Liver (tissue), 9 donors: ENCODE measurements around the gene DIP2C. TPM values are rescaled to one million over a fixed set of nuclear protein-coding genes. Genes with fewer than 3 reads are reported as not detected.

ENCODE experiments used
- DNase-seq: peaks from one replicate; pipeline ENCODE4 v3.0.0-alpha.2; 2017; ENCODE audit warnings: low spot score
- H3K27ac ChIP-seq, 2 donors: one replicate each; pipeline ENCODE4 v1.7.0; 2013; ENCODE audit warnings: inconsistent platforms in 2 of 2, low read length in 2 of 2, control low read depth in 1 of 2, low read depth in 1 of 2, mild to moderate bottlenecking in 1 of 2
- H3K27me3 ChIP-seq, 4 donors: one replicate each; pipeline versions ENCODE4 v1.6.1 to v1.7.0; 2013; ENCODE audit warnings: low read length in 3 of 4, inconsistent platforms in 1 of 4, mild to moderate bottlenecking in 1 of 4, moderate library complexity in 1 of 4; ENCODE audit not compliant: control insufficient read depth in 4 of 4, insufficient read depth in 4 of 4
- H3K36me3 ChIP-seq, 4 donors: one replicate each; pipeline versions ENCODE4 v1.6.1 to v1.7.0; 2013; ENCODE audit warnings: low read length in 3 of 4, mild to moderate bottlenecking in 3 of 4, low read depth in 1 of 4, moderate library complexity in 1 of 4; ENCODE audit not compliant: control insufficient read depth in 4 of 4, insufficient read depth in 3 of 4
- H3K4me1 ChIP-seq, 4 donors: one replicate each; pipeline versions ENCODE4 v1.6.1 to v1.7.0; 2013; ENCODE audit warnings: low read length in 3 of 4, mild to moderate bottlenecking in 3 of 4, moderate library complexity in 1 of 4; ENCODE audit not compliant: control insufficient read depth in 4 of 4, insufficient read depth in 4 of 4
- H3K4me3 ChIP-seq, 3 donors: one replicate each; pipeline versions ENCODE4 v1.6.1 to v1.7.0; 2013; ENCODE audit warnings: low read length in 3 of 3, control low read depth in 1 of 3, low read depth in 1 of 3, mild to moderate bottlenecking in 1 of 3
- H3K9ac ChIP-seq, 2 donors: one replicate each; pipeline ENCODE4 v1.7.0; 2013; ENCODE audit warnings: low read length in 2 of 2, mild to moderate bottlenecking in 2 of 2, moderate library complexity in 2 of 2, control low read depth in 1 of 2, low read depth in 1 of 2
- H3K9me3 ChIP-seq, 4 donors: one replicate each; pipeline versions ENCODE4 v1.6.1 to v1.7.0; 2013; ENCODE audit warnings: low read length in 3 of 4; ENCODE audit not compliant: control insufficient read depth in 4 of 4
- ATF3 ChIP-seq: IDR thresholded peaks from 2 replicates; pipeline ENCODE4 v1.6.1; 2016; ENCODE audit warnings: antibody characterized with exemption
- CTCF ChIP-seq: fragments of 150-350 bp; IDR thresholded peaks from 2 replicates; pipeline ENCODE4 v1.5.1; 2017; ENCODE audit warnings: improper control_type of control experiment, low read depth, low read length; ENCODE audit not compliant: missing input control
- EGR1 ChIP-seq, 2 donors: IDR thresholded peaks; 2 replicates each; pipeline ENCODE4 v1.6.1; 2016 to 2018; ENCODE audit warnings: antibody characterized with exemption in 2 of 2, low read depth in 2 of 2
- FOXA1 ChIP-seq: IDR thresholded peaks from 2 replicates; pipeline ENCODE4 v1.6.1; 2016; ENCODE audit warnings: antibody characterized with exemption
- FOXA2 ChIP-seq: IDR thresholded peaks from 2 replicates; pipeline ENCODE4 v1.6.1; 2016; ENCODE audit warnings: antibody characterized with exemption
- GABPA ChIP-seq, 2 donors: IDR thresholded peaks in 1 of 2; conservative IDR thresholded peaks in 1 of 2; 2 replicates each; pipeline ENCODE4 v1.6.1; 2016; ENCODE audit warnings: antibody characterized with exemption in 2 of 2, mild to moderate bottlenecking in 1 of 2, moderate library complexity in 1 of 2
- HNF4A ChIP-seq, 2 donors: conservative IDR thresholded peaks; 2 replicates each; pipeline ENCODE4 v1.6.1; 2016; ENCODE audit warnings: antibody characterized with exemption in 2 of 2, mild to moderate bottlenecking in 2 of 2
- HNF4G ChIP-seq: IDR thresholded peaks from 2 replicates; pipeline ENCODE4 v1.6.1; 2016; ENCODE audit warnings: antibody characterized with exemption
- JUND ChIP-seq, 2 donors: IDR thresholded peaks; 2 replicates each; pipeline ENCODE4 v1.6.1; 2016; ENCODE audit warnings: antibody characterized with exemption in 2 of 2
- MAX ChIP-seq: IDR thresholded peaks from 2 replicates; pipeline ENCODE4 v1.6.1; 2016; ENCODE audit warnings: antibody characterized with exemption
- NR2F2 ChIP-seq: IDR thresholded peaks from 2 replicates; pipeline ENCODE4 v1.6.1; 2016; ENCODE audit warnings: antibody characterized with exemption
- RAD21 ChIP-seq, 2 donors: IDR thresholded peaks; 2 replicates each; pipeline ENCODE4 v1.6.1; 2016; ENCODE audit warnings: antibody characterized with exemption in 2 of 2, mild to moderate bottlenecking in 2 of 2
- SP1 ChIP-seq: IDR thresholded peaks from 2 replicates; pipeline ENCODE4 v1.6.1; 2018; ENCODE audit warnings: antibody characterized with exemption, mild to moderate bottlenecking
- TAF1 ChIP-seq: conservative IDR thresholded peaks from 2 replicates; pipeline ENCODE4 v1.6.1; 2016; ENCODE audit warnings: antibody characterized with exemption, mild to moderate bottlenecking
- YY1 ChIP-seq: IDR thresholded peaks from 2 replicates; pipeline ENCODE4 v1.6.1; 2016; ENCODE audit warnings: antibody characterized with exemption, mild to moderate bottlenecking
- ZBTB33 ChIP-seq: IDR thresholded peaks from 2 replicates; pipeline ENCODE4 v1.6.1; 2016; ENCODE audit warnings: antibody characterized with exemption
- WGBS: extraction: QIAGEN DNeasy Blood & Tissue Kit; methylation state at CpG from one replicate; pipeline ENCODE4 v1.1.7; 2013; 5-methylcytosine and 5-hydroxymethylcytosine counted together
- polyA plus RNA-seq, 2 donors: library from polyadenylated mRNA; stranded (reverse) in 1 of 2; unstranded in 1 of 2; fragments of 200-250 nt in 1 of 2; fragments of >200 nt in 1 of 2; fragmentation: Nextera tagmentation in 1 of 2; extraction: Ambion mirVana in 1 of 2; gene quantifications; one replicate each; pipeline versions ENCODE4 v1.2.1 to v1.2.3, GENCODE V29; 2013 to 2015
- total RNA-seq, 2 donors: library from RNA; depleted of rRNA; stranded (reverse); fragments of >200 nt; gene quantifications; one replicate each; pipeline ENCODE4 v1.2.3, GENCODE V29; 2014
- donor health status: healthy.
- donor health status: healthy.
- donor health status: healthy.
- donor health status: healthy.
- donor health status: healthy.

The DIP2C gene
- total and polyA plus RNA-seq, 4 donors = 4.2 to 12.2 (median 5.7) TPM

- no peak for DNase-seq
- peaks cover 8 to 32% (median 19%) of the 10 kb centered on the region in 4 donors for H3K36me3 ChIP-seq
- no peak overlapping the region for H3K4me3 ChIP-seq
- WGBS = 87% methylated on average over 8 of the region's 8 CpGs
- H3K27me3 ChIP-seq = no peaks in the 10 kb centered on the region
- peaks cover 0 to 12% (median 10%) of the 10 kb centered on the region in 4 donors for H3K4me1 ChIP-seq
- no peak overlapping the region for H3K27ac ChIP-seq
- no peaks in the 10 kb centered on the region for H3K9me3 ChIP-seq
- TF ChIP-seq JUND (IDR thresholded peaks at IDR 0.05) (no peak), CTCF (no peak), RAD21 (IDR thresholded peaks at IDR 0.05) (no peak), EGR1 (IDR thresholded peaks at IDR 0.05; ENCODE audit: low read depth in 2 of 2) (no peak), GABPA (IDR thresholded peaks at IDR 0.05 in 1 of 2, conservative IDR thresholded peaks at IDR 0.05 in 1 of 2) (no peak), FOXA1 (no peak), HNF4A (conservative IDR thresholded peaks at IDR 0.05) (no peak)
- no peak overlapping the region for H3K9ac ChIP-seq
Observed at GRCh38 chr10:356452-356851, 333.0 kb downstream of the DIP2C start.

- WGBS = 94% methylated on average over 20 of the region's 20 CpGs
- no peak overlapping the region for H3K4me3 ChIP-seq
- TF ChIP-seq HNF4A (conservative IDR thresholded peaks at IDR 0.05) (no peak), FOXA1 (no peak), MAX (no peak), EGR1 (IDR thresholded peaks at IDR 0.05; ENCODE audit: low read depth in 2 of 2) (no peak), NR2F2 (no peak), ATF3 (no peak), RAD21 (IDR thresholded peaks at IDR 0.05) (no peak), YY1 (no peak), SP1 (no peak), HNF4G (no peak), JUND (IDR thresholded peaks at IDR 0.05) (no peak), GABPA (IDR thresholded peaks at IDR 0.05 in 1 of 2, conservative IDR thresholded peaks at IDR 0.05 in 1 of 2) (no peak)
- no peaks in the 10 kb centered on the region for H3K9me3 ChIP-seq
- no peaks in the 10 kb centered on the region for H3K4me1 ChIP-seq
- peaks cover 8 to 32% (median 19%) of the 10 kb centered on the region in 4 donors for H3K36me3 ChIP-seq
- H3K9ac ChIP-seq = no peak overlapping the region
- no peak overlapping the region for H3K27ac ChIP-seq
- no peak for DNase-seq
- H3K27me3 ChIP-seq = no peaks in the 10 kb centered on the region
Observed at GRCh38 chr10:354901-355617, 334.4 kb downstream of the DIP2C start.

- Histone ChIP-seq H3K9ac (no peak overlapping the region), H3K36me3 (peaks cover 11 to 45% (median 26%) of the 10 kb centered on the region in 4 donors), H3K27ac (no peak overlapping the region), H3K4me3 (no peak overlapping the region), H3K4me1 (no peaks in the 10 kb centered on the region), H3K27me3 (no peaks in the 10 kb centered on the region), H3K9me3 (no peaks in the 10 kb centered on the region)
- WGBS = 95% methylated on average over 21 of the region's 21 CpGs
- DNase-seq = no peak
- TF ChIP-seq ZBTB33 (no peak), FOXA2 (no peak), CTCF (no peak), MAX (no peak), ATF3 (no peak), RAD21 (IDR thresholded peaks at IDR 0.05) (no peak), TAF1 (no peak), HNF4A (conservative IDR thresholded peaks at IDR 0.05) (no peak)
Observed at GRCh38 chr10:352476-353235, 336.8 kb downstream of the DIP2C start.
